K562 (cell line): ENCODE measurements around the gene SPEG. TPM values are rescaled to one million over a fixed set of nuclear protein-coding genes. Genes with fewer than 3 reads are reported as not detected.
A peak's percentile ranks its signal among the peaks of the same experiment; 100 is the strongest.

Experiments used
- FOXP1 ChIP-seq: sonication (generic); formaldehyde crosslinking; IDR thresholded peaks from 2 replicates; pipeline ENCODE4 v1.8.0; 2022; ENCODE audit warnings: mild to moderate bottlenecking, missing genetic modification reagents
- HCFC1 ChIP-seq: IDR thresholded peaks from 2 replicates; pipeline ENCODE4 v1.6.1; 2012; ENCODE audit warnings: low read depth, low read length, improper control_type of control experiment
- KDM1A ChIP-seq, 2 experiments: fragments of 450-650 bp; IDR thresholded peaks; 2 replicates each; pipeline ENCODE4 v1.6.1; 2016; ENCODE audit warnings: mild to moderate bottlenecking in 2 of 2
- MED1 ChIP-seq: sonication (generic); formaldehyde crosslinking; IDR thresholded peaks from 2 replicates; pipeline ENCODE4 v1.8.1; 2023; ENCODE audit warnings: missing genetic modification reagents, borderline replicate concordance
- PURB ChIP-seq: sonication (generic); formaldehyde crosslinking; IDR thresholded peaks from 2 replicates; pipeline ENCODE4 v1.9.0; 2021; ENCODE audit warnings: low read depth, mild to moderate bottlenecking, missing genetic modification reagents
- RBFOX2 ChIP-seq: fragments of 200-400 bp; formaldehyde crosslinking; IDR thresholded peaks from 2 replicates; pipeline ENCODE4 v1.6.1; 2017; ENCODE audit warnings: low read depth, mild to moderate bottlenecking, low read length, moderate library complexity
- RFX7 ChIP-seq: fragments of 250-450 bp; sonication (Bioruptor Pico); IDR thresholded peaks from 2 replicates; pipeline ENCODE4 v1.5.1; 2021; ENCODE audit warnings: mild to moderate bottlenecking
- SMC3 ChIP-seq: conservative IDR thresholded peaks from 2 replicates; pipeline ENCODE4 v1.6.1; 2011; ENCODE audit warnings: low read depth, low read length, improper control_type of control experiment; ENCODE audit not compliant: insufficient read depth
- SREBF1 ChIP-seq: fragments of 150-350 bp; IDR thresholded peaks from 2 replicates; pipeline ENCODE4 v1.6.1; 2014; ENCODE audit warnings: antibody characterized with exemption, low read depth, low read length, borderline replicate concordance
- XRCC5 ChIP-seq: fragments of 200-400 bp; formaldehyde crosslinking; IDR thresholded peaks from 2 replicates; pipeline ENCODE4 v1.6.1; 2017; ENCODE audit warnings: low read depth, mild to moderate bottlenecking, low read length
- ZNF695 ChIP-seq: fragments of 450-650 bp; formaldehyde crosslinking; IDR thresholded peaks from 2 replicates; pipeline ENCODE4 v1.4.0; 2020; ENCODE audit warnings: mild to moderate bottlenecking, moderate library complexity
- polyA plus RNA-seq, 8 experiments: library from polyadenylated mRNA; depleted of rRNA in 4 of 8; stranded (reverse) in 5 of 8; unstranded in 3 of 8; fragments of >200 nt; fragmentation: Nextera tagmentation in 2 of 8; fragmentation: Illumina TruSeq in 1 of 8; extraction: Ambion mirVana in 2 of 8; extraction: Trizol in 1 of 8; gene quantifications; 2 replicates each; pipeline versions ENCODE4 v1.2.1 to v1.2.3, GENCODE V29; 2011 to 2014; ENCODE audit warnings: inconsistent platforms in 1 of 8, missing spikeins in 1 of 8
- total RNA-seq, 7 experiments: library from RNA; depleted of rRNA in 6 of 7; stranded (reverse); fragments of >200 nt in 6 of 7; fragmentation: Illumina TruSeq in 2 of 7; extraction: Trizol in 2 of 7; gene quantifications; 2 replicates each; pipeline versions ENCODE4 v1.2.1 to v1.2.3, GENCODE V29; 2011 to 2021; ENCODE audit warnings: low replicate concordance in 1 of 7
- TF ChIP-seq, protein P1 (sequence below): fragments of 450-650 bp; IDR thresholded peaks from 2 replicates; pipeline ENCODE4 v1.6.1; 2017; ENCODE audit warnings: antibody characterized with exemption, mild to moderate bottlenecking
- TF ChIP-seq, protein P2 (sequence below): sonication (generic); formaldehyde crosslinking; IDR thresholded peaks from 2 replicates; pipeline ENCODE4 v1.8.0; 2022; ENCODE audit warnings: missing genetic modification reagents, mild to moderate bottlenecking, borderline replicate concordance
- TF ChIP-seq, protein P3 (sequence below): fragments of 250-450 bp; sonication (Bioruptor Pico); IDR thresholded peaks from 2 replicates; pipeline ENCODE4 v1.4.0; 2020; ENCODE audit warnings: mild to moderate bottlenecking, moderate library complexity

Gene SPEG
- total and polyA plus RNA-seq, 9 of the 15 experiments (the other 6 are each of a cell fraction or from before 2014, with no cell fraction given) = 0.49 to 8.7 (median 3.0) TPM

GRCh38 chr2:219541611-219542180, 107.1 kb downstream of the SPEG start (continued):
- TF ChIP-seq, protein P1, sequence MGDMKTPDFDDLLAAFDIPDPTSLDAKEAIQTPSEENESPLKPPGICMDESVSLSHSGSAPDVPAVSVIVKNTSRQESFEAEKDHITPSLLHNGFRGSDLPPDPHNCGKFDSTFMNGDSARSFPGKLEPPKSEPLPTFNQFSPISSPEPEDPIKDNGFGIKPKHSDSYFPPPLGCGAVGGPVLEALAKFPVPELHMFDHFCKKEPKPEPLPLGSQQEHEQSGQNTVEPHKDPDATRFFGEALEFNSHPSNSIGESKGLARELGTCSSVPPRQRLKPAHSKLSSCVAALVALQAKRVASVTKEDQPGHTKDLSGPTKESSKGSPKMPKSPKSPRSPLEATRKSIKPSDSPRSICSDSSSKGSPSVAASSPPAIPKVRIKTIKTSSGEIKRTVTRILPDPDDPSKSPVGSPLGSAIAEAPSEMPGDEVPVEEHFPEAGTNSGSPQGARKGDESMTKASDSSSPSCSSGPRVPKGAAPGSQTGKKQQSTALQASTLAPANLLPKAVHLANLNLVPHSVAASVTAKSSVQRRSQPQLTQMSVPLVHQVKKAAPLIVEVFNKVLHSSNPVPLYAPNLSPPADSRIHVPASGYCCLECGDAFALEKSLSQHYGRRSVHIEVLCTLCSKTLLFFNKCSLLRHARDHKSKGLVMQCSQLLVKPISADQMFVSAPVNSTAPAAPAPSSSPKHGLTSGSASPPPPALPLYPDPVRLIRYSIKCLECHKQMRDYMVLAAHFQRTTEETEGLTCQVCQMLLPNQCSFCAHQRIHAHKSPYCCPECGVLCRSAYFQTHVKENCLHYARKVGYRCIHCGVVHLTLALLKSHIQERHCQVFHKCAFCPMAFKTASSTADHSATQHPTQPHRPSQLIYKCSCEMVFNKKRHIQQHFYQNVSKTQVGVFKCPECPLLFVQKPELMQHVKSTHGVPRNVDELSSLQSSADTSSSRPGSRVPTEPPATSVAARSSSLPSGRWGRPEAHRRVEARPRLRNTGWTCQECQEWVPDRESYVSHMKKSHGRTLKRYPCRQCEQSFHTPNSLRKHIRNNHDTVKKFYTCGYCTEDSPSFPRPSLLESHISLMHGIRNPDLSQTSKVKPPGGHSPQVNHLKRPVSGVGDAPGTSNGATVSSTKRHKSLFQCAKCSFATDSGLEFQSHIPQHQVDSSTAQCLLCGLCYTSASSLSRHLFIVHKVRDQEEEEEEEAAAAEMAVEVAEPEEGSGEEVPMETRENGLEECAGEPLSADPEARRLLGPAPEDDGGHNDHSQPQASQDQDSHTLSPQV = peak; percentile 88
- no peak for TF ChIP-seq KDM1A (IDR thresholded peaks at IDR 0.05)
- TF ChIP-seq RBFOX2 = peak; percentile 65
- peak; percentile 88 for TF ChIP-seq FOXP1 (CRISPR knock-in tag)
- TF ChIP-seq MED1 (CRISPR knock-in tag) = no peak
- TF ChIP-seq RFX7 (CRISPR knock-in tag) = no peak
- no peak for TF ChIP-seq ZNF695 (CRISPR knock-in tag)
- 0 out of 2 replicates have a peak, but pooled peaks have one; percentile 32 for TF ChIP-seq HCFC1
- TF ChIP-seq, protein P2, sequence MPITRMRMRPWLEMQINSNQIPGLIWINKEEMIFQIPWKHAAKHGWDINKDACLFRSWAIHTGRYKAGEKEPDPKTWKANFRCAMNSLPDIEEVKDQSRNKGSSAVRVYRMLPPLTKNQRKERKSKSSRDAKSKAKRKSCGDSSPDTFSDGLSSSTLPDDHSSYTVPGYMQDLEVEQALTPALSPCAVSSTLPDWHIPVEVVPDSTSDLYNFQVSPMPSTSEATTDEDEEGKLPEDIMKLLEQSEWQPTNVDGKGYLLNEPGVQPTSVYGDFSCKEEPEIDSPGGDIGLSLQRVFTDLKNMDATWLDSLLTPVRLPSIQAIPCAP (CRISPR knock-in tag) = peak; percentile 25; the same call in 1 of the 2 replicates
- no peak for TF ChIP-seq PURB (CRISPR knock-in tag)
- TF ChIP-seq, protein P3, sequence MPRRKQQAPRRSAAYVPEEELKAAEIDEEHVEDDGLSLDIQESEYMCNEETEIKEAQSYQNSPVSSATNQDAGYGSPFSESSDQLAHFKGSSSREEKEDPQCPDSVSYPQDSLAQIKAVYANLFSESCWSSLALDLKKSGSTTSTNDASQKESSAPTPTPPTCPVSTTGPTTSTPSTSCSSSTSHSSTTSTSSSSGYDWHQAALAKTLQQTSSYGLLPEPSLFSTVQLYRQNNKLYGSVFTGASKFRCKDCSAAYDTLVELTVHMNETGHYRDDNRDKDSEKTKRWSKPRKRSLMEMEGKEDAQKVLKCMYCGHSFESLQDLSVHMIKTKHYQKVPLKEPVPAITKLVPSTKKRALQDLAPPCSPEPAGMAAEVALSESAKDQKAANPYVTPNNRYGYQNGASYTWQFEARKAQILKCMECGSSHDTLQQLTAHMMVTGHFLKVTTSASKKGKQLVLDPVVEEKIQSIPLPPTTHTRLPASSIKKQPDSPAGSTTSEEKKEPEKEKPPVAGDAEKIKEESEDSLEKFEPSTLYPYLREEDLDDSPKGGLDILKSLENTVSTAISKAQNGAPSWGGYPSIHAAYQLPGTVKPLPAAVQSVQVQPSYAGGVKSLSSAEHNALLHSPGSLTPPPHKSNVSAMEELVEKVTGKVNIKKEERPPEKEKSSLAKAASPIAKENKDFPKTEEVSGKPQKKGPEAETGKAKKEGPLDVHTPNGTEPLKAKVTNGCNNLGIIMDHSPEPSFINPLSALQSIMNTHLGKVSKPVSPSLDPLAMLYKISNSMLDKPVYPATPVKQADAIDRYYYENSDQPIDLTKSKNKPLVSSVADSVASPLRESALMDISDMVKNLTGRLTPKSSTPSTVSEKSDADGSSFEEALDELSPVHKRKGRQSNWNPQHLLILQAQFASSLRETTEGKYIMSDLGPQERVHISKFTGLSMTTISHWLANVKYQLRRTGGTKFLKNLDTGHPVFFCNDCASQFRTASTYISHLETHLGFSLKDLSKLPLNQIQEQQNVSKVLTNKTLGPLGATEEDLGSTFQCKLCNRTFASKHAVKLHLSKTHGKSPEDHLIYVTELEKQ (CRISPR knock-in tag) = no peak
- TF ChIP-seq XRCC5 = 0 out of 2 replicates have a peak, but pooled peaks have one; percentile 37
- TF ChIP-seq SMC3 = peak; percentile 62
- no peak for TF ChIP-seq SREBF1
